OCI-LY7 (cell line): ENCODE measurements around the gene MYBPC2.

Experiments
- EZH2phosphoT487 ChIP-seq: fragments of 200-600 bp; sonication (generic); IDR thresholded peaks from 2 replicates; pipeline ENCODE4 v1.6.1; 2018; ENCODE audit warnings: low read depth, borderline replicate concordance, mild to moderate bottlenecking, mixed run types, antibody characterized with exemption, low read length, moderate library complexity, mixed read lengths
- TF ChIP-seq, protein P1 (sequence below): fragments of 200-600 bp; sonication (generic); conservative IDR thresholded peaks from 2 replicates; pipeline ENCODE4 v1.5.1; 2014; ENCODE audit warnings: mild to moderate bottlenecking, antibody characterized with exemption, low read length, moderate library complexity, mixed read lengths

DNA sequence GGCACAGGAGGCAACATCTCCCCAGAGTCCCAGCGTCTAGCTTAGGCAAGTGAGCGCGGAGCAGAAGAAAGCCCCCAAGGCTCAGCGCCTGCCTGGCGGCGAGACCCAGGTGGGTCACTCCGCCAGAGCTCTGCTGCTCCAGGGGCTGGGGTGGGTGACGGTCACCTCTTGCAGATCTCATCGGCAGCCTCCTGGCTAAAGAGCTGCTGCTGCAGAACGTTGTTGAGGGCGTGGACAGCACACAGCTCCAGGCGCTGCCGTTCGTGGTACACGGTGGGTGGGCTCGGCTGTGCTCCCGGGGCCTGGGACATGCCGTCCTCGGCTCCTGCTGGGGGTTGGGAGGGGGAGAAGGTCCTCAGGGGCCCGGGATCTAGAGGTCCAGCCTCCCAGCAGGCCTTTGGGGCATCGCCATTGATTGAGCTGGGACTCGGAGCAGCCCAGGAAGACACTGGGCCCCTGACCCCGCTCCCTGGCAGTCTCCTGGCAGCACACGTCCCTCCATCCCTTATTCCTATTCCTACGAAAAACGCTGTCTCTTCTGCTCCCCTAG lies 77.5 kb downstream of the MYBPC2 start:
- TF ChIP-seq, protein P1, sequence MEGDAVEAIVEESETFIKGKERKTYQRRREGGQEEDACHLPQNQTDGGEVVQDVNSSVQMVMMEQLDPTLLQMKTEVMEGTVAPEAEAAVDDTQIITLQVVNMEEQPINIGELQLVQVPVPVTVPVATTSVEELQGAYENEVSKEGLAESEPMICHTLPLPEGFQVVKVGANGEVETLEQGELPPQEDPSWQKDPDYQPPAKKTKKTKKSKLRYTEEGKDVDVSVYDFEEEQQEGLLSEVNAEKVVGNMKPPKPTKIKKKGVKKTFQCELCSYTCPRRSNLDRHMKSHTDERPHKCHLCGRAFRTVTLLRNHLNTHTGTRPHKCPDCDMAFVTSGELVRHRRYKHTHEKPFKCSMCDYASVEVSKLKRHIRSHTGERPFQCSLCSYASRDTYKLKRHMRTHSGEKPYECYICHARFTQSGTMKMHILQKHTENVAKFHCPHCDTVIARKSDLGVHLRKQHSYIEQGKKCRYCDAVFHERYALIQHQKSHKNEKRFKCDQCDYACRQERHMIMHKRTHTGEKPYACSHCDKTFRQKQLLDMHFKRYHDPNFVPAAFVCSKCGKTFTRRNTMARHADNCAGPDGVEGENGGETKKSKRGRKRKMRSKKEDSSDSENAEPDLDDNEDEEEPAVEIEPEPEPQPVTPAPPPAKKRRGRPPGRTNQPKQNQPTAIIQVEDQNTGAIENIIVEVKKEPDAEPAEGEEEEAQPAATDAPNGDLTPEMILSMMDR = no peak
- TF ChIP-seq EZH2phosphoT487 = no peak
